CD14-positive monocyte (primary cell): Measurements from ENCODE around the gene OPRPN. TPM values are rescaled to one million over a fixed set of nuclear protein-coding genes. Genes with fewer than 3 reads are reported as not detected.

Experiments used
- DNase-seq, 3 donors: peaks; one replicate each; pipeline ENCODE4 v3.0.0-alpha.2; 2011 to 2022
- H2AFZ ChIP-seq: 2 replicates; pipeline ENCODE4 v1.6.0; 2012; ENCODE audit warnings: mild to moderate bottlenecking, low read depth, low read length, inconsistent platforms; ENCODE audit not compliant: insufficient read depth, poor library complexity, severe bottlenecking
- H3K27ac ChIP-seq, 2 donors: 1 replicate in 1 of 2; 2 replicates in 1 of 2; pipeline ENCODE4 v1.5.1; 2012 to 2013; ENCODE audit warnings: low read length in 2 of 2, control low read depth in 1 of 2, inconsistent platforms in 1 of 2, low read depth in 1 of 2, mild to moderate bottlenecking in 1 of 2
- H3K27me3 ChIP-seq, 2 donors: one replicate each; pipeline versions ENCODE4 v1.6.0 to v1.6.1; 2011 to 2013; ENCODE audit warnings: low read length in 2 of 2; ENCODE audit not compliant: control insufficient read depth in 2 of 2, insufficient read depth in 2 of 2
- H3K36me3 ChIP-seq, 2 donors: replicated peaks in 1 of 2; 1 replicate in 1 of 2; 2 replicates in 1 of 2; pipeline versions ENCODE4 v1.5.1 to v1.6.1; 2012 to 2013; ENCODE audit warnings: low read length in 2 of 2, control low read depth in 1 of 2, inconsistent platforms in 1 of 2, mild to moderate bottlenecking in 1 of 2; ENCODE audit not compliant: insufficient read depth in 2 of 2, control insufficient read depth in 1 of 2
- H3K4me1 ChIP-seq, 2 donors: 1 replicate in 1 of 2; 2 replicates in 1 of 2; pipeline versions ENCODE4 v1.5.1 to v1.6.1; 2012 to 2013; ENCODE audit warnings: low read length in 2 of 2, control low read depth in 1 of 2, inconsistent platforms in 1 of 2, mild to moderate bottlenecking in 1 of 2, moderate library complexity in 1 of 2; ENCODE audit not compliant: insufficient read depth in 2 of 2, control insufficient read depth in 1 of 2
- H3K4me2 ChIP-seq: replicated peaks from 2 replicates; pipeline ENCODE3; 2012; ENCODE audit warnings: low read length, moderate library complexity, mild to moderate bottlenecking; ENCODE audit not compliant: poor library complexity, severe bottlenecking; ENCODE audit errors: extremely low read depth
- H3K4me3 ChIP-seq, 3 experiments: fragments of 200-600 bp in 1 of 3; sonication (generic) in 1 of 3; replicated peaks in 1 of 3; 1 replicate in 2 of 3; 2 replicates in 1 of 3; pipeline ENCODE4 v1.5.1; 2011 to 2013; ENCODE audit warnings: low read length in 3 of 3, mild to moderate bottlenecking in 3 of 3, control low read depth in 2 of 3, low read depth in 2 of 3, inconsistent platforms in 1 of 3, moderate library complexity in 1 of 3
- H3K79me2 ChIP-seq: 2 replicates; pipeline ENCODE4 v1.6.0; 2012; ENCODE audit warnings: mild to moderate bottlenecking, control low read depth, inconsistent platforms, low read length, moderate library complexity; ENCODE audit not compliant: insufficient read depth
- H3K9ac ChIP-seq: 2 replicates; pipeline ENCODE4 v1.6.0; 2017; ENCODE audit warnings: low read length, mild to moderate bottlenecking; ENCODE audit not compliant: insufficient read depth, poor library complexity, severe bottlenecking
- H3K9me3 ChIP-seq, 2 donors: replicated peaks in 1 of 2; 1 replicate in 1 of 2; 2 replicates in 1 of 2; pipeline versions ENCODE4 v1.5.1 to v1.6.1; 2012 to 2013; ENCODE audit warnings: low read length in 2 of 2, control low read depth in 1 of 2; ENCODE audit not compliant: control insufficient read depth in 1 of 2, insufficient read depth in 1 of 2
- H4K20me1 ChIP-seq: 2 replicates; pipeline ENCODE4 v1.6.0; 2012; ENCODE audit warnings: mild to moderate bottlenecking, low read length, control low read depth, moderate library complexity; ENCODE audit not compliant: insufficient read depth
- H3K27ac Mint-ChIP-seq, 7 donors: one replicate each; pipeline ENCODE4 v1.8.0; 2020; ENCODE audit warnings: mild to moderate bottlenecking in 7 of 7, mixed read lengths in 7 of 7, moderate library complexity in 6 of 7, inconsistent platforms in 2 of 7
- H3K27me3 Mint-ChIP-seq, 3 donors: one replicate each; pipeline ENCODE4 v1.8.0; 2021 to 2022; ENCODE audit warnings: low read depth in 3 of 3, mild to moderate bottlenecking in 3 of 3, mixed read lengths in 3 of 3, moderate library complexity in 3 of 3, inconsistent platforms in 1 of 3
- H3K36me3 Mint-ChIP-seq, 2 donors: one replicate each; pipeline ENCODE4 v1.8.0; 2020; ENCODE audit warnings: mixed read lengths in 2 of 2, inconsistent platforms in 1 of 2, mild to moderate bottlenecking in 1 of 2
- H3K4me1 Mint-ChIP-seq: one replicate; pipeline ENCODE4 v1.8.0; 2020; ENCODE audit warnings: mild to moderate bottlenecking, mixed read lengths
- H3K4me3 Mint-ChIP-seq, 2 donors: one replicate each; pipeline ENCODE4 v1.8.0; 2020; ENCODE audit warnings: mild to moderate bottlenecking in 2 of 2, mixed read lengths in 2 of 2, moderate library complexity in 1 of 2
- H3K9me3 Mint-ChIP-seq, 7 donors: one replicate each; pipeline ENCODE4 v1.8.0; 2020 to 2022; ENCODE audit warnings: mixed read lengths in 7 of 7, mild to moderate bottlenecking in 6 of 7, moderate library complexity in 6 of 7, inconsistent platforms in 2 of 7
- WGBS: methylation state at CpG from one replicate; pipeline ENCODE4 v1.1.5; 2013; ENCODE audit warnings: missing lambda C conversion rate; ENCODE audit not compliant: insufficient coverage; 5-methylcytosine and 5-hydroxymethylcytosine counted together
- intact Hi-C, 2 donors: fragments of 100-400 bp; cut with micrococcal nuclease; formaldehyde crosslinking; loops; one replicate each; pipeline versions ENCODE4 v1.15.0 to v1.15.1; 2023
- polyA plus RNA-seq, 3 donors: library from polyadenylated mRNA; depleted of rRNA in 1 of 3; unstranded in 2 of 3; stranded (reverse) in 1 of 3; fragments of 300-500 nt in 2 of 3; fragments of >200 nt in 1 of 3; fragmentation: Illumina TruSeq in 2 of 3; gene quantifications; 1 replicate in 2 of 3; 2 replicates in 1 of 3; pipeline ENCODE4 v1.2.3, GENCODE V29; 2012 to 2021
- TF ChIP-seq, protein P1 (sequence below): fragments of 200-600 bp; IDR thresholded peaks from one replicate; pipeline ENCODE4 v1.8.0; 2022; ENCODE audit warnings: antibody characterized with exemption, mild to moderate bottlenecking

Gene OPRPN
- polyA plus RNA-seq, 3 donors, result not detected

DNA sequence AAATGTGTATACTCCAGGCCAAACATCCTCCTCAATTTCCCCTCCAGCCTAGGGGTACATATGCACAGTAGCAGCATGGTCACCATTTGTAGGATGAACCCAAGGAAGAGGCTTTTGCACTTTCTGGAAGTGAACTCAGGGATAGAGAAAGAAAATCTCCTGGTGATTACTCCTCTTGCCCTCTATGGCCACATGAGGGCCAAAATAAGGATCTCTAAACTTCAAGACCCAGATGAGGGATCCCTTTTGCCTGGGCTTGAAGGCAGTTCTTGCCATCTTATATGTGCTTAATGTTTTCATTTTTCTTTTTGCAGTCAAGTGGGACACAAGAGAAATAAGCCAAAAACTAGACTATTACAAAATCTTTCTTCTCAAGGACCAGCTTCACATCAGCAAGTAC, 44.7 kb downstream of the OPRPN start:
- Mint-ChIP-seq H3K27ac (no peak overlapping the region), H3K36me3 (no peaks in the 10 kb centered on the region), H3K9me3 (peaks cover 0 to 2% (median 0%) of the 10 kb centered on the region in 7 donors), H3K4me3 (no peak overlapping the region), H3K4me1 (no peaks in the 10 kb centered on the region), H3K27me3 (peaks cover 0 to 3% (median 0%) of the 10 kb centered on the region in 3 donors)
- no peak overlapping the region for H3K9ac ChIP-seq
- TF ChIP-seq, protein P1, sequence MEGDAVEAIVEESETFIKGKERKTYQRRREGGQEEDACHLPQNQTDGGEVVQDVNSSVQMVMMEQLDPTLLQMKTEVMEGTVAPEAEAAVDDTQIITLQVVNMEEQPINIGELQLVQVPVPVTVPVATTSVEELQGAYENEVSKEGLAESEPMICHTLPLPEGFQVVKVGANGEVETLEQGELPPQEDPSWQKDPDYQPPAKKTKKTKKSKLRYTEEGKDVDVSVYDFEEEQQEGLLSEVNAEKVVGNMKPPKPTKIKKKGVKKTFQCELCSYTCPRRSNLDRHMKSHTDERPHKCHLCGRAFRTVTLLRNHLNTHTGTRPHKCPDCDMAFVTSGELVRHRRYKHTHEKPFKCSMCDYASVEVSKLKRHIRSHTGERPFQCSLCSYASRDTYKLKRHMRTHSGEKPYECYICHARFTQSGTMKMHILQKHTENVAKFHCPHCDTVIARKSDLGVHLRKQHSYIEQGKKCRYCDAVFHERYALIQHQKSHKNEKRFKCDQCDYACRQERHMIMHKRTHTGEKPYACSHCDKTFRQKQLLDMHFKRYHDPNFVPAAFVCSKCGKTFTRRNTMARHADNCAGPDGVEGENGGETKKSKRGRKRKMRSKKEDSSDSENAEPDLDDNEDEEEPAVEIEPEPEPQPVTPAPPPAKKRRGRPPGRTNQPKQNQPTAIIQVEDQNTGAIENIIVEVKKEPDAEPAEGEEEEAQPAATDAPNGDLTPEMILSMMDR, result no peak
- intact Hi-C loops, result no loop called here
- H3K4me2 ChIP-seq, result no peak overlapping the region
- no peaks in the 10 kb centered on the region for H3K4me1 ChIP-seq
- no peaks in the 10 kb centered on the region for H4K20me1 ChIP-seq
- no peaks in the 10 kb centered on the region for H3K79me2 ChIP-seq
- H3K36me3 ChIP-seq, result no peaks in the 10 kb centered on the region
- H2AFZ ChIP-seq, result no peak overlapping the region
- H3K9me3 ChIP-seq, result peaks cover 1 to 2% of the 10 kb centered on the region in 2 donors
- DNase-seq, result no peak
- no peak overlapping the region for H3K27ac ChIP-seq
- no peaks in the 10 kb centered on the region for H3K27me3 ChIP-seq
- H3K4me3 ChIP-seq, result no peak overlapping the region

DNA sequence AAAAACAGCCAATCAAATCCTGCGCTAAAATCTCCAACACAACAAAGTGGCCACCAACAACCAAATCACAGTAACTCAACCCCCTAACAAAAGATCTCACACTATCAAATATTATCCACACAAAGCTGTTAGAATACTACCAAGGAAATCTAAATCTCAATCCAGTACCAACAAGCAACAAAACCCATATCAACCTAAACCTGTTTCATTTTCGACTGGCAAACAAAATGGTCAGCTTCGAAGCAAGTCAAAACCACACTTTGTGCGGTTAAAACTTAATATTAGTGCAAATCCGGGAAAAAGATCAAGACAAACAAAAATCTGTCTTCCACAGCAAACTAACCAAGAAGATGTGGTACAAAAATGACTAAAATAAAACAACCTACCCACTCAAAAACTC, 45.6 kb downstream of the OPRPN start:
- Histone ChIP-seq H3K4me2 (no peak overlapping the region), H3K36me3 (no peaks in the 10 kb centered on the region), H3K27ac (no peak overlapping the region), H2AFZ (no peak overlapping the region), H3K79me2 (no peaks in the 10 kb centered on the region), H4K20me1 (no peaks in the 10 kb centered on the region), H3K4me1 (no peaks in the 10 kb centered on the region), H3K4me3 (no peak overlapping the region), H3K27me3 (no peaks in the 10 kb centered on the region), H3K9ac (no peak overlapping the region), H3K9me3 (no peaks in the 10 kb centered on the region)
- H3K9me3 Mint-ChIP-seq, result peaks cover 0 to 2% (median 0%) of the 10 kb centered on the region in 7 donors
- no peak overlapping the region for H3K4me3 Mint-ChIP-seq
- DNase-seq, result no peak
- H3K27ac Mint-ChIP-seq, result no peak overlapping the region
- 90% methylated on average over 4 of the region's 5 CpGs for WGBS
- H3K36me3 Mint-ChIP-seq, result no peaks in the 10 kb centered on the region
- H3K27me3 Mint-ChIP-seq, result peaks cover 0 to 3% (median 0%) of the 10 kb centered on the region in 3 donors
- H3K4me1 Mint-ChIP-seq, result no peaks in the 10 kb centered on the region
- intact Hi-C loops, result no loop called here
- TF ChIP-seq, protein P1, result no peak
